ENCODE data around the gene KRT9.
"Not testable (repeated sequence)": the region's sequence is repeated elsewhere in the genome, so short reads cannot be mapped to it uniquely, and the experiment has no call there.

KRT9 gene

DNA sequence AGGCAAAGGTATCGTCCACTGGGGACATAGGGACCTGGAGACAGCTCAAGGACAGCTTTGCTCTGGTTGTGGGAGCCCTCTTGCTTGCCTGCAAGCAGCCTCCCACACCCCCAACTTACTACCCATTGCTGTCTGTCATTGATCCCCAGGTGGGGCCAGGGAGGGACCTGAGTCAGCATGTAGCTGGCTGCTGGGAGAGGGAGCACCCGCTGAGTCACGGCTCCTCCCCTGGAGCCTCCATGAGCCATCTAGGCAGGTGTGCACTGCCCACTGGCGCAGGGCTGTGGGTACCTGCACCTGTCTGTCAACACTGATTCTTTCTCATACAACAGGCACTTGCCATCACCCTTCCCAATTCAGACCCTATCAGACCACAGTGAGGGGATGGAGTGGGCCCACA, 4.9 kb upstream of the KRT9 start:
- not testable (repeated sequence) for FAIRE-seq

DNA sequence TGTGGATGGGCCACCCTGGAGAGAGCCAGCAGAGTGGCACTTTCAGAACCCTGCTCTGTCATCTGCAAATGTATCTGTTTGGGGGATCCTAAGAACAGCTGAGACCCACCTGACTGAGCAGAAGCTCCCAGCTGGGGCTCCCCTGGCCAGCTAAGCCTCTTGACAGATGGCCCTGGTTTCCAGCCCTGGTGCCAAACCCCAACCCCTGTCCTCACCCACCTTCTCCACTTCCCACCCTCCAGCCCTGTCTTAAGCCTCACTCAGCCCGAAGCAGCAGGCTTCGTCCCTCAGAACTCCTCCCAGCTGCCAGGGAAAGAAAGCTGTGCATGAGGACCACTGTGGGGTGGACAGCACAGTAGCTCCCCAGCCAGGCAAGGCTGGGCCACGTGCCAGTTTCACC, 3.5 kb upstream of the KRT9 start:
- FAIRE-seq = no peak

DNA sequence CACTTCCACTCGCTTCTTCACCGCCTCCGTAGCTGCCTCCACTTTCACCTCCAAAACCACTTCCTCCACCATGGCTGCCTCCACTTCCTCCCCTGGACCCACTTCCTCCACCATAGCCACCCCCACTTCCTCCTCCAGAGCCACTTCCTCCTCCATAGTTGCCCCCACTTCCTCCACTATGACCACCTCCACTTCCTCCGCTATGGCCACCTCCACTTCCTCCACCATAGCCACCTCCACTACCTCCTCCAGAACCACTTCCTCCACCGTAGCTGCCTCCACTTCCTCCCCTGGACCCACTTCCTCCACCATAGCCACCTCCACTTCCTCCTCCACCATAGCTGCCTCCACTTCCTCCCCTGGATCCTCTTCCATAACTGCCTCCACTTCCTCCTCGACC, 4.5 kb downstream of the KRT9 start:
- FAIRE-seq = no peak

DNA sequence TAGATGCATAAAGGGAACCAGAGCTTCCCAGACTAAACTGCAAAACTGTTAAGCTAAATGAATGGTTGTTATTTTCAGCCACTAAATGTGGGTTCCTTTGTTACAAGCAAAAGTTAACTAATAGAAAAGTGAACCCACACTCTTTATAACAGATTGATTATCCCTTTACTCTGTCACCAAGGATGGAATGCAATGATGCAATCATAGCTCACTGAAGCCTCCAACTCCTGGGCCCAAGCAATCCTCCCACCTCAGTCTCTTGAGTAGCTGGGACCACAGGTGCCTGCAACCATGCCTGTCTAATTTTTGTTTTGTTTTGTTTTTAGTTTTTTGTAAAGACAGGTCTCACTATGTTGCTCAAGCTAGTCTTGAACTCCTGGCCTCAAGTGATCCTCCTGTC, 6.5 kb downstream of the KRT9 start:
- no peak for FAIRE-seq

DNA sequence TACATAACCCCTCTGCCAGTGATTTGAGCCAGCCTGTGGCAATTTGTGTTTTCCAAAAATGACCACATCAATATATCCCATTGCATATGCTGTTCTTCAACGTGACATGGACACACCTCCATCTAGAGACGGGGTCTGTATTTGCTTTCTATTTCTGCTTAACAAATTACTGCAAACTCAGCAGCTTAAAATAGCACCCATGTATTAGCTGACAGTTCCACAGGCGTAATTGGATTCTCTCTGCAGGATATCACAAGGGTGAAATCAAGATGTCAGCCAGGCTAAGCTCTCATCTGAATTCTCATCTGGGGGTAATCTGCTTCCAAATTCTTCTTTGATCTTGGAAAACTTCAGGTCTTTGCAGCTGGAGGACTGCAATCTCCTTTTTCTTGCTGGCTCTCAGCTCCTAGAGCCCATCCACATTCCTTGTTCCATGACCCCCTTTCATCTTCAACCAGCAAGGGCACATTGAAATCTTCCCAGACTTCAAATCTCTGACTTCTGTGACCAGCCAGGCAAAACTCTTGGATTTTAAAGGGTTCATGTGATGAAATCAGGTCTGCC, 8.2 kb downstream of the KRT9 start:
- FAIRE-seq = no peak

DNA sequence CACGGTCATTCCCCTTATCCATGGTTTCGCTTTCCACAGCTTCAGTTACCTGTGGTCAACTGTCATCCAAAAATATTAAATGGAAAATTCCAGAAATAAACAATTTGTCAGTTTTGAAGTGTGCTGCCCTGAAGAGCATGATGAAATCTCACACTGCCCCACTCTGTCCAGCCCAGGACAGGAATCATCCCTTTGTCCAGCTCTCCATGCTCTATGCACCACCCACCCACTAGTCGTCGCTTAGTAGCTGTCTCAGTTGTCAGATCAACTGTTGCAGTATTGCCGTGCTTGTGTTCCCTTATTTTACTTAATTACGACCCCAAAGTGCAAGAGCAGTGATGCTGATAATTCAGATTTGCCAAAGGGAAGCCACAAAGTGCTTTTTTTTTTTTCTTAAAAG, 10.3 kb downstream of the KRT9 start:
- FAIRE-seq = no peak

DNA sequence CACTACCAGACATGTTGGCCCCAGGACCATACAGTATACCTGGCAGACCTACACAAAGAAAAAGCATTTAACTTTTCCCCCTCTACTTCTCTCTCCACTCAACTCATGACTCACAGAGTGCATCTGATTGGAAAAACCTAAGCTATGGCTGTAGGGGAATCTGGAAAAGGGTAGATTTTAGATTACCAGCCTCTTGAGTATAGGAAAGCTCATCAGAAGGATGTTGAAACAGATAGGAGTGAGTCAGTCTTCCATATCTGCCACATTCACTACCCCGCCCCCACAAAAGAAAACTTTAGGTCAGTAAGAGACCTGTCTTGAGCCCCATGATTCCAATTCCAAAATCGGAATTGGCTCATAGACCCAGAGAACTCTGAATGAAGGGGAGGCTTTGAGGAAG, 12.3 kb downstream of the KRT9 start:
- no peak for FAIRE-seq

DNA sequence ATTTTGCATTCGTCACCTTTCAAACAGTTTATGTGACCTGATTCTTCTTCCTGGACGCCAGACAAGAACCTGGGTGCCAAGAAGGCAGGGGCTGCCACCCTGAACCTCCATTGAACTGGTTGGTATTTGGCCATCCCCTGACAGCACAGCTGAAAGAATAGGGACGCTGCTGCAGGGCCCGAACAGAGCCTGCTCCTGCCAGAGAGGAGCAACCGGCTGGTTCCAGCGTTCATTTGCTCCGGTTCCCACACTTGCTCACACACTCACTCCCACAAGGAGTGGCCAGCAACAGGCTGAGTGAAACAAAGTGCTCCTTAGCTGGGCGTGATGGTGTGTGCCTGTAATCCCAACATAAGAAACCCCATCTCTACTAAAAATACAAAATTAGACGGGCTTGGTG, 14.9 kb downstream of the KRT9 start:
- FAIRE-seq = no peak

DNA sequence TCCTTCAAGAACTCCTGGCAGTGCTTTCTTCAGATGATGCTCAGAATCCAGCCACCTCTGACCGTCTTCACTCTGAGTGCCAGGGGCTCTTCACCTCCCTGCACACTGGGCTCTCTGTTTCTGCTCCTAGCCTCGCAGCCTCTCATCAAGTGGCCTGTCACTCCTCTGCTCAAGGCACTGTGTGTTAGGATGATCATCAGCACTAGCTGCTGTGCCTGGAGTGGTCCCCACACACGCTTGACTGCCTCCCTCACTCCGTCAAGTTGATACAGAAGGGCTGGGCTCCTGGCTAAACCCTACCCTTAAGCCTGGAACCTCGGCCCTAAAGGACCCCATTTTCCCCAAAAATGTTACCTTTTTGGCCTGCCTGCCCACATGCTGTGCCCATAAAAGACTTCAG, 15.6 kb downstream of the KRT9 start:
- FAIRE-seq = no peak

DNA sequence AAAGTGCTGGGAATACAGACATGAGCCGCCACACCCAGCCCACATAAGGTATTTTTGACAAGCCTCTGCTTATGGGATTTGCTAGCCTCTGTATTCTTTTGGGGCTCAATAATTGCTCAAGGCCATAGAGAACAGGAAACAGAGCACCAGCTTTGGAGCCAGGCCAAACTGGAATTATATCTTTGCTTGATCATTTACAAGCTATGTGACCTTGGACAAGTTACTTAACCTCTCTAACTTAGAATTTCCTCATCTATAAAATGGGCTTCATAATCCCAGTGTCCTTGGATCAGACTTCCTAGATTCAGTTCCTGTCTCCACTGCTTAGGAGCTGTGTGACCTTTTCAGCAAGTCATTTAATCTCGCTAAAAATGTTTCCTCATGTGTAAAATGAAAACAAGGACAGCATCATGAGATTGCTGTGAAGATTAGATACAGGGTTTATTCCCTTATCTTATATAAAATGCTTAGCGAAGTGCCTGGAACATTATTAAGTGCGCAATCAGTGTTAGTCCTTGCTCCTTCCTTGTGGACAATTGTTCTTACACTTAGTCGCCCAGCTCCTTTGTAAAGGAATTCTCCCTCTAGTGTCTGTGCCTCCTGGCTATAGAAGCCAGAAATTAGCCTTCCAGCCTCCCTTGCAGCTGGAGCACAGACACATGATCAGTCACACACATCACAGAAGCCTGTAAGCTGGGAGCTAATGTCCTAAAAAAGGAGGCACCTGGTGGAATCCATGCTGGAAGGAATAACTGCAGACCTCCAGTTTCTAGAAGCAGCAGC, 16.6 kb downstream of the KRT9 start:
- no peak for FAIRE-seq

DNA sequence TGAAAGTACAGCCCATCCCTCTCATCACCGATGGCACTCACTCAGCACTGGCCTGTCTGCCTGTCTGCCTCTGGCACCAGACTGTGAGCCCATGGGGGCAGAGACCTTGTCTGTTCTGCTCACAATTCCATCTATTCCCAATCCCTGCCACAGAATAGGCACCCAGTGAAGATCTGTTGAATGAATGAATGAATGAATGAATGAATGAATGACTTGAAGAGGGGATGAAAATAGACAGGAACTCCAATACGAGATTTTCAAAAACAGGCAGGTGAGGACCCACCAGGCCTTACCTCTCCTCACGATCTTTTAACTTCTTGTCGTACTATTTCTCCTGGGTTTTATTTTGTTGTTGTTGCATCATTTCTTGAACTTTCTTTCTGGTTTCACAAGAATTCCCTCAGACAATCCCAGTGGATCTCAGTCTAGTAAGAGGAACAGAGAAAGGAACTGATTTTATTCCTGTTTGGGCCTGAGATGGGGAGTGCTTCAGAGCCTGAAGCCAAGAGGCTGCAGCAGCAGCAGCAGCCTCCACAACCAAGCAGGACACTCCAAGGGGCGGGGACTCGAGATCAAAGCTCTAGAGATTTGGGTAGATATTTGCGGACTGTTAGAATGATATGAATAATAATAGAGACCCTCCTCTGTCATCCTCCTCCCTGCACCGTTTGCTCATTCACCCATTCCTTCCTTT, 17.7 kb downstream of the KRT9 start:
- no peak for FAIRE-seq

DNA sequence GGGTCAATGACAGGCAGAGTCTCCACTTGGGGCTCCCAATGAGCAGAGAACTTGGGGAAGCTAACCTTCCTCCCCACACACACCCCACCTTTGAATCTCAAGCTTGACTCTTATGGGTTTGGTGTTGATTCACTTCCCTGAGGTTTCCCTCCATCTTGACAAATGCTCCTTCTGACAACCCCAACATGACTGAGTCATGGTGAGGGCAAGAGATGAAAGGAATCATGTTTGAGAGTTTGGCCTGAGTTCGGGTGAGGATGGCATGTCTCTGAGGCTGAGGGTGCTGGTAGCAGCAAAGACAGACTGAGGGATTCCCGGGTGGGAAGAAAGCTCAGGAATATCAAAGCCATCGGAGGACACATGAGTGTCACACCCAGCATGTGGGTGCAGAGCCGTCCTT, 18.7 kb downstream of the KRT9 start:
- no peak for FAIRE-seq

DNA sequence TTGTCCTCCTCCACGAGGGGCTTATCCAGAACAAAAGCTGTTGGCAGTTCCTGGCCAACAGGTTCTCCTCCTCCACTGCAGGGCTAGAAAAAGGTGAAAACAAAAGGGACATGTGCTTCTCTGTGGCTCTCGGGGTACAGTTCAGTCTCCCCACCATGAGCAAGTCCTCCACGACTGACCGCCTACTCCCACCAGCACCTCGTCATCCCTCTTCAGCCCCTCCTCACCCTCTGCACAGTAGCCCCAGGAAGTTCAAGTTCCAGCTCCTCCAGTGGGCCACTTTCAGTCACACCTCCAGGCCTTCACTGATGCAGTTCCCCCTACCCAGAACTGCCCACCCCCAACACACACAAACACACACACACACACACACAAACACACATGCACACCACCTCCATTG, 19.4 kb downstream of the KRT9 start:
- FAIRE-seq = no peak

DNA sequence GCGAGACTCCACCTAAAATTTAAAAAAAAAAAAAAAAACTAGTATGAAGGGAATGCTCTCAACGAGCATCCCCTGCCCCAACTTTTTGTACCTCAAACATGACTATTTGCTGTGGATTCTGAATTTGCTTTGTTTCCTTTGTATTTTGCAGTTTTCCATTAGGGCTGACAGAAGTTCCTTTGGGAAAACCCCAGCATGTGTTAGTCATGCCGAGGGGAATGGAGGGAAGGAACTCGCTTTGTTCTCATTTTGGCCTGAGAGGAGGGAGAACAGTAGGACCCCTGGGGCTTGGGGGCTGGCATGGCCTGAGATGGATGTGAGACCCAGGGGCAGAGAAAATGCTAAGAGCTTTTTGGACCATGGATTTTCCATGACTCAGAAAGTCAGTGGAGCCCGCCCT, 20.5 kb downstream of the KRT9 start:
- no peak for FAIRE-seq

DNA sequence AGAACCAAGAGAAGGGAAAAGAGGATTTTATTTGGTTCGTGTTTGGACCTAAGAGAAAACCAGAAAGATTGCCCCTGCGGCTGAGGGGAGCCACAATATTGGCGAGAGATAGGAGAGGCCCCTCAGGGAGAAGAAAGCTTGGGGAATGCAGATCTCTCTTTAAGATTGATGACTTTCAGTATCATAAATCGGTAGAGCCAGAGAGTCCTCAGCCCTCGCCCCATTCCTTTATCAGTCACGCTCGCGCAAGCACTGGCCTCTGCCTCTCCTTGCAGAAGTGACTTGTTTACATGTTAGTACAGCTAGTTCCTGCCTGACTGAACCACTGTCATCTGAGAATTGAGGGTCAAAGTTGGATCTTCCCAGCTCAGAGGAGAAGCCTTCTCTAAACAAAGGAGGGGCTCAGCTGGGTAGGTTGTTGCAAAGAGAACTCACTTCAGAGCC, 22.2 kb downstream of the KRT9 start:
- FAIRE-seq = no peak

DNA sequence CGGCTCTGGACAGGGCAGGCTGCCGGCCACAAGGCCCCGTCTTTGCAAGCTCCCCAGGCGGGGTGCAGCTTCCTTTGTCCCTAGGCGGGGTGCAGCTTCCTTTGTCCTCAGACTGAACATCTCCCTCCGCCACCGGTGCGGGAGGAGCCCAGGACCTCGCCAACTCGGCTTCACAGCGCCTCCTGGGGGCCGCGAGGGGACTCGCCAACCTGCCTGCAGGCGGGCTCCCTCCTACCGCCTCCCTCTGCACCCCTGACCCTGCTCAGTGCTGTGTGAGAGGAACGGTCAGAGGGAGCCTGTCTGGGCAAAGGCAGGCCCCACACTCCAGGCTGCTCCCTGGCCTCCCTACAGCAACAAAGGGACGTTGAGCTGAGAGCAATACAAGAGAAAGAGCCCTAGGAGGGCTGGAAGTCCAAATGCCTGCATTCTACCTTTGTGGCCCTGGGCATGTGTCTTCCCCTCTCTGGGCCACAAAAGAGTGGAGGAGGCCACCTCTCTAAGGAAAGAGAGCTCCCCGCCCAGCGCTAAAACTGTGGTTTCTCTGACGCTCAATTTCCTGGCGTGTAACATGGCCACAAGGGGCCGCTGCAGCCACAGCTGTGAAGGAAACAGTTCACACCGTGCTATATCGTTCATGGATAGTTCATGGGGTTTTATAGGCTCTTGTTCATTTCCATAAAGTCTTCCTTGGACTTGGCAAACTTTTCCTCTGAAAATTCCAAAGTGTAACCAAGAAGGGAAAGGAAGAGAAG, 22.8 kb downstream of the KRT9 start:
- no peak for FAIRE-seq

DNA sequence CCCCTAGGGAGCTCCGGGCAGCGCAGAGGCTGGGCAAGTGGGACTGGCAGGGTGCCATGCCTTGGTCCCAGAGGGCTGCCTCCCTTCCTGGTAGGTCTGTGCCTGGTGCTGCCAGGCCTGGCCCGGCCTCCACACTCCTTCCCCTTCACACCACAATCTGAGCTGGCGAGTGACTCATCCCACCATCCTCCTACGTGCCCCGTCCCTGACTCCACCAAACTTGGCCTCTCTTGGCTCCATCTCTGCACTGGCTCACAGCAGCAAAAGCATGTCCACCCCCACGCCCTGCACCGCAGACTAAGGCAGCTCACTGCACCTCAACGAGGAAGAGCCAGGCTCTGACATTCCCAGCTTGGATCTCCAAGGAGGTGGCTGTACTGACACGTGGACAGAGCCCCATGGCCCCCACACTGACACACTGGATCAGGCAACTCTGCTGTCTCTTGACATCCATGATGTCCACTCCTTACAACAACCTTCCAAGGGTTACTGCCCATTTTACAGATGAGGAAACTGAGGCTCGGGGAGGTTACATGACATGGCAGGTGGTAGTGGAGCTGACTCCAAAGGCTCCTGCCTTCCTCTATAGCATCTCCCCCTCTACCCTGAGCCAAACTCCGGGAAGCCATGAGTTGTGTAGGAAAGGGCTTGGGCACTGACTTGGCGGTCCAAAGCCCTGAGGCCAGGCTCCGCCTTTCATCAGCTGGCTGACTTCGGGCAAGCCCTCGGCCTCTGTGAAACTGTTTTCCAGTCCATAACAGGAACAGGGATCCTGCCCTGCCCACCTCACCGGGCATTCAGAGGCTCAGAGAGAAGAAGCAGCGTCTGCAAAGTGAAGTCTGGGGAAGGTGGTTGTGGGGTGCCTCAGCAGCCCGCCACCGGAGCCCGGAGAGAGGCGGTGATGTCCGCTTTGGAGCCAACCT, 23.7 kb downstream of the KRT9 start:
- no peak for FAIRE-seq

DNA sequence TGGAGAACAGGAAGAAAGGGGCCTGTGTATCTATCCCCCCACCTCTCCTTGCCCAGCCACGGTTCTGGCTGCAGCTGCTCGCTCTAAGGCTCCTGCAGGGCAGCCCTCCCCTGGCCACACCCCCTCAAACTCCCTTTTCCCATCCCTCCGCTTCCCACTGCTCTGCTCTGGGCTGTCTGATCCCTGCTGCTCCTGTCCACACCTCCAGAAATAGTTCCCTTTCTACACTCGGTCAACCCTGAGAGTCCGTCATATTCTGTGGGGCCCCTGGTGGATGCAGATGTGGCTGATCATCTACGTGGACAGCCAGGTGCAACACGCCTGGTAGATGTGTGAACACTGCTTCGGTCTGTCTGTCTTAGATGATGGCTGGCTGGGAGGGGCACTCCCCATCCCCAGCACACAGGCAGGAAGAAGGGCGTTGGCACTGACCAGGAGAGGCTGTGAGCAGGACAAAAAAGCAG, 24.4 kb downstream of the KRT9 start:
- no peak for FAIRE-seq

DNA sequence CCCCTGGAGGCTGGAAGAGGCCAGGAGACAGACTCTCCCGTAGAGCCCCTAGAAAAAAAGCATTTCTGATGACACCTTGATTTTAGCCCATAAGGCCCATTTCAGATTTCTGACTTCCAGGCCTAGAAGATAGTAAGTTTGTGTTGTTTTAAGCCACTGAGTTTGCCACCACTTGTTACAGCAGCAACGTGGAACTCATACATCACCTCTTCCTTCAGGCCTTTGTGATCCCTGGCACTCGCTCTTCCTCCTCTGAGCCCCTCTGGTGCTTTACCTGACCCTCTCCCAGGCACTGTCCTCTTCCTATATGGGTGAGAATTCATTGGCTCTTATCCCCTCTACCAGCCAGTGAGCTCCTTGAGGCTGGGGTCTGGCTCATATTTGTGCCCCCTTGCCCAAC, 25.0 kb downstream of the KRT9 start:
- no peak for FAIRE-seq

DNA sequence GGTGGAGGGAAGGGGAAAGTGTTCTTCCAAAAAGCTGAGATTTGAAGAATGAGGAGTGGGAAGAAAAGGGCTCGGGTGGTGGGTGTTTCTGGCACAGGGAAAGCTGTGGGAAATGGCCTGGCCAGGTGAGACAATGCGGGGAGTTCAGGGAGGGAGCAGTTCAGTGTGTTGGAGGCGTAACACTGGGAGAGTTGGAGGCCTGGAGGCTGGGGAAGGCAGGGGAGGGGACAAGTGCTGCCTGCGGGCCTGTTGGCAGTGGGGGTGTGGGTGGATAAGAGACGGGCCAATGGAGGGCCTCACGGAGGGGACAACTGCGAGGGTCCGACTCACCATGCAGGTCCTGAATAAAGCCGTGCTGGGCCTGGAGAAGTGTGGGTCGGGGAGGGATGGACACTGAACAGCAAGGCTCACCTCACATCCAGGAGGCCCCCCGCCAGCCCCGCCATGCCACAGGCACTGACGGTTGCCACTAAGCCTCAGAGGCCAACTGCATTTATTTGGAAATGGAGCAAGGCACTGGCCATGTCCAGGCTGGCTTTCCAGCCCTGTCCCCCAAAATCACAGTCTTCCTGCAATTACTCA, 25.9 kb downstream of the KRT9 start:
- no peak for FAIRE-seq

DNA sequence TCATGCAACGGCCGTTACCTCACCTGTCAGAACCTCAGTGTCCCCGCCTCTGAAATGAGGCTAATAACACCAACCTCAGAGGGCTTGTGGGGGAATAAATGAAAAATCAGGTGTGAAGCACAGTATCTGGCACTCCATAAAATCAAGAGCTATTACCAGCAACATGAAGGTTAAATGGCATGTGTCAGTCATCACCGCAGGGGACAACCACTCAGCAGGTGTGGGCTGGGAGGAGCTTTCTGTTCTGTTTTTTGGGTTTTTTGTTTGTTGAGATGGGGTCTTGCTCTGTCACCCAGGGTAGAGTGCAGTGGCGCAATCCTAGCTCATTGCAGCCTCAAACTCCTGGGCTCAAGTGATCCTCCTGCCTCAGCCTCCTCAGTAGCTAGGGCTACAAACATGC, 26.9 kb downstream of the KRT9 start:
- FAIRE-seq = no peak

DNA sequence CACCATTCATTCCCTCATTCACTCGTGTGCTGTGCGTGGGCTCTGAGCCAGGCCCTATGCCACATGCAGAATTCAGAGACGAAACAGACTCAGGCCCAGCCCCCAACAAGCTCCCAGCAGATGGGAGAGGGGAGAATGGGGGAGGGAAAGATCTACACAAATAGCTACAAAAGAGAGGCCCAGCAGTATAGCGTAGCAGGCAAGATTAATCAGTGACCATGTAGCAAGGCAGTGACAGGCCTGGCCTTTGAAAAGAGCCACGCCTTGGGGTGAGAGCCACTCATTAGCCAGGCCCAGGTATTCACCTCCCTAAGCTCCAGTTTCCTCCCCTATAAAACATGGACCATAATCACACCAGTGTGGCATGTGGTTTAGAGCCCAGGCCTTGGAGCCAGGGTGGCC, 27.4 kb downstream of the KRT9 start:
- no peak for FAIRE-seq
